ENCODE measurements around the gene HNRNPA3. TPM values are rescaled to one million over a fixed set of nuclear protein-coding genes. Genes with fewer than 3 reads are reported as not detected.
A peak's percentile ranks its signal among the peaks of the same experiment; 100 is the strongest.

The HNRNPA3 gene
- total and polyA plus RNA-seq, 2 of the 13 experiments (the other 11 are each of a cell fraction or from before 2014, with no cell fraction given): 73.3 to 97.7 TPM

GRCh38 chr2:177212891-177213856 lies 580 bp downstream of the HNRNPA3 start (continued):
- TF ChIP-seq KDM1A (CRISPR knock-in tag; IDR thresholded peaks at IDR 0.05) (no peak), ATF4 (CRISPR knock-in tag; IDR thresholded peaks at IDR 0.05) (peak; percentile 9 to 75; a peak in 1 of 4 replicates), ZFP36 (IDR thresholded peaks at IDR 0.05; ENCODE audit: borderline replicate concordance, low read depth, low read length, partially characterized antibody) (no peak), ZZZ3 (CRISPR knock-in tag; IDR thresholded peaks at IDR 0.05; ENCODE audit: borderline replicate concordance) (0 out of 2 replicates have a peak, but pooled peaks have one; percentile 50), ZNF687 (CRISPR knock-in tag; IDR thresholded peaks at IDR 0.05) (peak; percentile 89), HMG20A (CRISPR knock-in tag; IDR thresholded peaks at IDR 0.05; ENCODE audit: borderline replicate concordance) (no peak), MLX (CRISPR knock-in tag; IDR thresholded peaks at IDR 0.05) (peak; percentile 49; the same call in 1 of the 2 replicates), ZNF720 (CRISPR knock-in tag; IDR thresholded peaks at IDR 0.05) (no peak), SMAD1 (CRISPR knock-in tag; IDR thresholded peaks at IDR 0.05; ENCODE audit: borderline replicate concordance, low read depth) (peak; percentile 19; the same call in 1 of the 2 replicates), DNMT3B (CRISPR knock-in tag; conservative IDR thresholded peaks at IDR 0.05) (peak; percentile 55; the same call in 1 of the 2 replicates), TAF1 (CRISPR knock-in tag; IDR thresholded peaks at IDR 0.05) (peak; percentile 87; the same call in 1 of the 2 replicates), MAFK (conservative IDR thresholded peaks at IDR 0.05 in 1 of 2, IDR thresholded peaks at IDR 0.05 in 1 of 2; ENCODE audit: low read length in 2 of 2) (no peak), ZSCAN21 (CRISPR knock-in tag; IDR thresholded peaks at IDR 0.05; ENCODE audit: borderline replicate concordance) (peak; percentile 96), HOXD1 (CRISPR knock-in tag; IDR thresholded peaks at IDR 0.05) (peak; percentile 72; the same call in 1 of the 2 replicates), CEBPZ (IDR thresholded peaks at IDR 0.05; ENCODE audit: low read length) (no peak), MXD1 (CRISPR knock-in tag; IDR thresholded peaks at IDR 0.05) (no peak)

All from HepG2 (cell line).